ENCODE measurements around the gene COBL.

COBL gene

DNA sequence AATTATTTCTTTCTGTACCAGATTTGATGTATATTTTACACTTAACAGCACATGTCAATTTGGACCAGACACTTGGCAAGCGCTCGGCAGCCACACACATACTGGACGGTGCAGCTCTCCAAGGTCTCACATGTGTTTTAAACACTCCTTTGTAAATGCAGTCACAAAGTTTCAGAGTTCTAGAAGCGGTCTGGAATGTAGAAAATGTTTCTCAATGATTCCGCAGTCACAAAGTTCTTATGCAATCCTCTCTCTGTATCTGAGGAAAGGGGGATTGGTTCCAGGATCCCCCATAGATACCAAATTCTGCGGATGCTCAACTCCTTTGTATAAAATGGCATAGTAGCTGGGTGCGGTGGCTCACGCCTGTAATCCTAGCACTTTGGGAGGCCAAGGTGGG is 280.9 kb downstream of the COBL start:
- no peak for DNase-seq

DNA sequence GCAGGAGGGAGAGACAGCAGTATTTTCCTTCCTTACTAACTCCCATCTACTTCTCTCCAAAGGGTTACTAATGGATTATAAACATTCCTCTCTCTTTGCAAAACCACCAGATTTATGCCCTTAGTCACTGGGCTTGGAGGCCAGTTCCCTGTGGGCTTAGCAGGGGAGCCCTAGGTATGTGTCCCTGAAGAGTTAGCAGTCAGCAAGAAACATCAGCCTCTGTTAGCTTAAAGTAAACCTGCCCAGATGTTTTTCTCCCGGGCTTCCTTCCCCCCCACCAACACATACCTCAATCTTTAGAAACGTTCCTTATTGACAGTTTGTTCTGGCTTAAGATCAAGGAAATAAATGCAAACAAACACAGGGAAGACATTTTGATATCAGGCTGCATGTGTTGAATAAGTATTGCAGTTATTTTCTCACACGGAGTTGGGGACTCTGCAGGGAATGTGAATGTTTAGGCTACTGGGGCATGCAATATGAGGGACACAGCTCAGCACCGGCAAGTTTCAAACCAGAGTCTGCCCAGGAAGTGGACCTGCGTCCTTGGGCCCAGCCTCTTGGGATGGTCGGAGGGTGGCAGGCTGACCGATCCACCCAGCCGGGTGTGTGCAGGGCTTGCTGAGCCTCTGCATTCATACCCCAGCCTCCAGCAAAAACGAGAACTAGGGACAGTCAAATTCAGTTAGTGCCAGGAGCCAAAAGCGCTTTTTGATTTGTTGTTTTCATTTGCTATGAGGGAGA is 281.9 kb downstream of the COBL start:
- no peak for DNase-seq

DNA sequence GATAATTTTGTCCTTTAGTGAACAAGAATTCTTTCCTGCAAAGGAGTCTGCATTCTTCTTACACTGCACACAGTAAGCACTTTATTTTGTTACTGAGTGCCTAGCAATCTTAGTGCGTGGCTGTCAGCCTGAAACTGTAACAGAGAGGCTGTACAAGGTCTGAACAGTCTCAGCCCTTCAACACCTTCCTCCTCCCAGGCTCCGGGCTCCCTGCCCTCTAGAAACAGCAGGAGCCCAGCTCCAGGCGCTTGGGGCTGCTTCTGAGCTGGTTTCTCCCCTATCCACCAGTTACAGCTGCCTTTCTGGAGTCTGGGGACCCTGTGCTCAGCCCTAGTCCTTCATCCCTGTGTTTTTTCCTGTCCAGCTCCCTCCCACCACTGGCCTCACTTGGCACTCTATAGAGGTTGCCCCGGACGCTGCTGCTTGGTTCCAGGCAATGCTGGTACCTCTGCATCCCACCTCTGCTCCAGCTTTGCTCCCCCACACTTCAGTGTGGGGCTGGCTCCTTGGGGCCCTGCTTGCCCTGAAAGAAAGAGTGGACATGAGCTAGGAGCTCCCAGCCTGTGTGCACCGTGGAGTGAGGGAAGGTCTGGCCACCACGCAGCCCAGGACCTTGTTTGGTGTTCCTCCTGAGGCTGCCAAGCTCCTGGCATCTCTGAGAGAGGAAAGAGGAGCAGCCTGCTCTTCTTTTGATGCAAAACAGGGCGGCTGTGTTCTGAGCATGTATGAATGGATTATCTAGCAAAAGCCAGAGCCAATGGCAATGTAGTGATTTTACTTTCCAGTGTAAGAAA is 282.7 kb downstream of the COBL start:
- no peak for DNase-seq

DNA sequence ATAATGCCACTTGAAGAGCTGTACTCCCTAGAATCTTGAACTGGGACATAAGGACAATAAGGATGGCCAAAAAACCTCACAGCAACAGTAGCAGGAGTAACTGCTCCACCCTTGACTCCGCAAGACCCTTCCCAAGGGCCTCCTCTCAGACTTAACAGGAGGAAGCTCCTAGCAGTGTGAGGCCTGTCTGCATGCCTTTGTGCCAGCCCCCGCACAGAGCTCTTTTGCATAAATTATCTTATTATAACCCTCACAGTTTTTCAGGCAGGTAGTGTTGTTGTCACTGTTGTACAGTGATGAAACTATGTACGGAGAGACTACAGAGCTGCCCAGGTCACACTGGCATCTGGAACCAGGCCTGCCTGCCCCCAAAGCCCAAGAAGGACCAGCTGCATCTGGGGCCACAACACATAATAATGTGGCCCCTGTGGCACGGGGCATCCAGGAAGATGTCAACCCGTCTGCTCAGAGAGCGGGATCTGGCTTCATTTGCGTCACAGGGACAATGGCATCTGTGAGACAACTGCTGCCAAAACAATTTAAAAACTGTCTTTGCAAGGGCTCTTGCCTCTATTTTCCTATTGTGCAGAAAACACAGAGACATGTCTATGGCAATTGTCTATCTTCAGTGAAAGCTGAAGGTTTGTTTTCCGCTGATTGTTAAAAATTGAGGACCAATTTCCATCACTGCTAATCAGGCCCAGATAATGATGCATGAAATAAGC is 284.7 kb downstream of the COBL start:
- no peak for DNase-seq

DNA sequence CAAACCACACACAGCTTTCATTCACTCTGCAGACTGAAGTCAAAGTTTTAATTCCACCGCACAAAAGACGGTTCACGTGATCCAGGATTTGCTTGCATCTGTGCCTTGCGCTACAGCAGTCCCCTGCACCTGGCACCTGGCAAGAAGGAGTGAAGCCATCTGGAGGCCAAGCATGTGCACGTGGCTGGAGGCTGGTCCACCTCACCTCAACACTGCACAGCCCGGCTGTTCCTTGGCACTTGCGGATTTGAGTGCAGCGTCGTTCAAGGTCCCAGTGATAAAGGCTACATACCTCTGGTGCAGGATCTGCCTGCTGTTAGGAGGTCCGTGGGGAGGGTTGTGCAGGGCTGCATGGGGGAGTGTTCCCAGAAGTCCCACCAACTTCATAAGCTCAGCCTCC is 285.4 kb downstream of the COBL start:
- DNase-seq = no peak

DNA sequence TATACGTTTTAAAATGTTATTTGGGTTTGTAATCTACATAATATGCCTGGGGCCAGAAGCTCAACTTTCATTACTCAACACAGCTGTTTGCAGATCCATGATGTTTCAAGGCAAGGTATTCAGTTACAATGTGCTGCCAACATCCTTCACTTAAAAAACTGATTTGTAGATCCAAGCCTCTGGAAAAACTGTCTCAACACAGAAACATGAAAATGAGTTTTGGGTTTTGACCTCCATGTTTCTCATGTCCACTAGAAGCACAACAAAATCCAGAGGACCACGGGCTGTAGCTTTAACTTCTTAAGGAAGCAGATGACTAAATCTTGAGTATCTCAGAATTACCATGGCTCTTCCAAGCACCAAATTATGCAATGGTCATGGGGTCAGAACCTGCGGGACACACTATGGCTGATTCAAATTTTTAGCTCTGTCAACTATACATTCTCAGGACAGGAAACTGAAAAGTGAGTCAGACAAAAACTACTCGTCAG is 286.9 kb downstream of the COBL start:
- no peak for DNase-seq

DNA sequence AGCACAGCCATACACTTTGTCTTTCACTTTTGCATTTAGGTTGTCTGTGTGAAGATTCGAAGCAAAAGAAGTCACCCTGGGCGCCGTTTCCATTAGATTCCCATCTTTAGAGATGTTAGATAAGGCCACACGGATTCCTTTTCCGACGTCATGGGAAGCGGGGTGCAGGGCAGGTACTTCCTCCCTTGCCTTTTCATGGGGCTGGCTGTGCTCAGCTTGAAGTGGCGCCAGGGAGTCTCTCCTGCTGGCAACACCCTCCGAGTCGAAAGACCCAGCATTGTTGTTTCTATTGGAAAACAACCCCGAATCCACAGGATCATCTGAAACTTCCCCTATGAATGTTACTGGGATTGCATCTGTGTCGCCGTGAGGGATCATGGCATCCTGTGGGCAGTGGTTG is 287.5 kb downstream of the COBL start:
- DNase-seq = no peak

DNA sequence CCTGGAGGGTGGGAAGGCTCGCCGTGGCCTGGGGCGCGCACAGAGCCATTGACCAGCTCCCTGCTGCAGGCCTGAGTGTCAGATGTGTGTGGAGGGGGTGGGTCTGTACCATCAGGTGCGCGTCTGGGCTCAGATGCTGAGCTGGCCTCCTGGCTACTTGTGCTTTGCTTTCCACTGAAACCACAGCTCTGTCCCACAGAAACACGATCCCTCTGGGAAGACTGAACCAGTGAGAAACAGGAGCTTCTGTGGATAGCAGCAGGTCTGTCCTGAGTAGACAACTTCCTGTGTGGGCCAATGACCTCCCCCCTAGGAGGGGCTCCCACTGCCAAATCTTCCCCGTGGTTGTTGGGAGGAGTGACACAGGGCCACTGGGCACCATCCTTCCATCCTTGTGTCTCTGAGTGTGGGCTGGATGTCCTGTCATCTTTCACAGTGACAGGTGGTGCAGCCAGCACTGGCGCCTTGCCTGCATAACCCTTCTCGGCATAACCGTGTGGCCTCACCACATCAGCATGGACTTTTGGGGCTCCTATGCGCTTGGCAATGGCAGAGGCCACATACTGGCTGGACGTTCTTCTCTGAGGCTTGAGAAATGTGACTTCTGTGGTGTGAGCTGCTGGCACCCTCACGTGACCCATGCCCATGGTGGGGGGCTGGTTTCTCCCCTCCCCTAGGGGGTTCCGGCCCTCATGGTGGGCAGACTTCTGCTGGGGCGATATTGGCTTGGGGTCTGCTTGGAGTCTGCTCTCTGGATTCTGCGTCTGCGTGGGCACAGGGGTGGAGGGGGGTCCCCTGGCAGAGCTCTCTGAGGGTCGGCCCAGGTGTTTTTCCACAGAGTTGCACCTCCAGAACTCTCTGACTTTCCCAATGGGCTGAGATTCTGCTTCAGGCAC is 288.4 kb downstream of the COBL start:
- no peak for DNase-seq

DNA sequence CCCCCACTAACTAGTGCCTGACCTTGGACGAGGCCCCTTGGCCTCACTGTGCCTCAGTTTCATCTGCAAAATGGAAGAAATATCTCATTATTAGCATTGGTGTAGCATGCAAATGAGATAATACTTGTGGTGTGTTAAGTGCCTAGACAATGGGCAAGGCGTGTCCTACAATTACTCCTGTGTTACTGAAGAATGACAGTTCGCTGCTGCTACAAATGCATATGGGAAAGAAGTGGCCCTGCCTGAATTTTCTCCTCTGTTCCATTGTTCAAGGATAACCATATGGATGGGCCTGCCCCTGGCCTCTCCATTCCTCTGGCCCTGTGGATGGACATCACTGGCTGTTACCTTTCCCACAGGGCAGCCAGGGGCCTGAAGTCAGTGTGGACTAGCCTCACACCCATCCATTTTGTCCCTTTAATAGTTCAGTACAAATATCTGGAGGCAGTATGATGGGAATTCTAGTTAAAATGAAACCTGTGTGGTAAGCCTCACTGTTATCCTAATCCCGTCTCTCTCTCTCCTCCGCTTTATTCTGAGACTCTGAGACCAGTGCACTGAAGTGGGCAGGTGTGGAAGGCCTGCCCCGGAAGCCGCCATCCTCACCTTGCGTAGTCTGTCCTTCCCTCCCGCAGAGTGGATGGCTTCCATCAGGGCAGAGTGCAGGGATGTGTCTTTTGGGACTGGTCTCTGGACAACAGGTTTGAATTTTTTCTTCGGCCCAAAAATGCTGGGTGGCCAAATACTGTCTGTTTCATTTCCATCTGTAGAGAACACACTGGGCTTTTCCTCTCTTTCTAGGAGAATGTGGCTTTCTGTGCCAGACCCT is 289.3 kb downstream of the COBL start:
- no peak for DNase-seq

DNA sequence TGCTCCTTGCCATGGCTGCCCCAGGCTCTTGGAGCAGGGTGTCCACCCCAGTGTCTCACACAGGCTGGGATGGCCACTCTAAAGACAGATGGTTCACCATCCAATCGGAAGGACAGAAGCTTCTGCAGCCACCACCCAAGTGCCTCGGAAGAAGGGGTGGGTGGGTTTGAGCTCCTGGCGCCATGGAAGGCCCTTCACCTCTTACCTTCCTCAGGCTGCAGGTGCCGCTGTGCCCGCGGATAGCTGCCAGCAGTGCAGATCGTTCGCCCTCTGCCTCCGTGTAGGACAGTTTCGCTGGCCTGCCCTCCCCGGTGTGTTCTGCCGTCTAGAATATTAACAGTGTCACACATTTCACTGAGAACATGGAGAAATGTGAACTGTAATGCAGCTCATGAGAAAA is 290.3 kb downstream of the COBL start:
- no peak for DNase-seq

DNA sequence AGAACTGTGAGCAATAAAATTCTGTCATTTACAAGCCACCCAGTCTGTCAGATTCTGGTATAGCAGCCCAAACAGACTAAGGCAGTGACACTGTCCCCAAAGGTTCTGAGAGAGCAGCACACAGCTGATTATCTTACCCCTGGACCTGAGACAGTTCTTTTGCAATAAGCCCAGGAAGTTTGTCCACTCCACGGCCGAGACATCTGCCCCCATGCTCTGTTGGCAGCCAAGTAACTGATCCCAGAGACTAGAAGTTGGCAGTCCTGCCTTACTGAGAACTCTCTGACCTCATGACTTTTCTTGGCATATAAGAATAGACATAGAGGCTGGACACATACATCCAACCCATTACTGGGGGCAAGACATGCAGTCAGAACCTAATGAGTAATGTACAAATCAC is 290.9 kb downstream of the COBL start:
- DNase-seq = no peak

DNA sequence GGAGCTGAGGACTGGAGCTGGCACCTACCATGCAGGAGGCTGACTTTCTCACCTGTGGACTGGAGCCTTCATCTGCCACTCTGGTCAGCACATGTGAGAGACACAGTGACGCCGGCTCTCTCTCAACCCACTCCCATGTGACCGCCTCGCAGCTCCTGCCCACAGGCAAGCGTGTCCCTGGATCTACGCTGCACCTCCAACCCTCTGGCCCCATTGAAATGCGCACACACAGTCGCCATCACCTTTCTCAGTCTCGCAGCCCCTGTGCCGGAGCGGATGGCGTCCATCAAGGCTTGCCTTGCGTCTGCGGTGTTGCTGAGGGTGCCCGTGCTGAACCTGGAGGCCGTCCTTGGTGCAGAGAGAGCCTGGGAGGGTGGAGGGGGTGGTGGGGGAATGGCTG is 291.7 kb downstream of the COBL start:
- DNase-seq = no peak

DNA sequence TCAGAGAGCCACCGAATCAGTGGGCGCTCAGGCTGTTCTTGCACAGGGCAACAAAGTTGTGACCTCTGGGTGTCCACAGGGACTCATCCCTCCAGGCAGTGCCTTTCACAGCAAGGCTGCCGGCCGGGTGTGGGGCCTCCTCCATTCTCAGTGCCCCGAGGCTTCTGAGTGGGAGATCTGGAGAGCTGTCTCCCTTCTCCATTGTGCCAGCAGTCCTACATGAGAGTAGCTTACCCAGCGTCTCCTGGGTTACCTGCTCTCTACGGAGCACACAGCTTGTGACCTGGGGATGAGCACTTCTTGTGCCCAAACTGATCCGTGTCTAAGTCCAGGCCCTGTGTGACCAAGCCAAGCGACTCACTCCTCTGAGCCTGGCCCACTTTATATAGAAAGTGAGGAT is 293.1 kb downstream of the COBL start:
- DNase-seq = no peak

DNA sequence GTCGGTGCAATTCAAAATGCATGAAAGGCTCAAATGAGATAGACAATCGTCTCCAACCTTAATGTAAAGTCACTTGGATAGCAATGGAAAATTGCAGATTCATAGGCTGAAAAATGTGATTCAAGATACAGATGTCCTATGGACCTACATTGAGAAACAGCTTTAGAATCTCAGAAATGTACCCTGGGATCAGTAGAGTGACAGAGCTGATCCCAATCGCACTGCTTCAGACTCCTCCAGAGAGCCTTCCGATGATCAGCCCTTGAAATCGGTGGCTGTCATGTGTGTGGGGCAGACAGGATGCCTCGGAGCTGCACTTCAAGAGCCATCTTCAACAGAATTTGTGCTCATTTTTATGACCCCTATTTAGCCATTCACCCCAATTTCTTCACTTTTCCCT is 293.8 kb downstream of the COBL start:
- DNase-seq = no peak

DNA sequence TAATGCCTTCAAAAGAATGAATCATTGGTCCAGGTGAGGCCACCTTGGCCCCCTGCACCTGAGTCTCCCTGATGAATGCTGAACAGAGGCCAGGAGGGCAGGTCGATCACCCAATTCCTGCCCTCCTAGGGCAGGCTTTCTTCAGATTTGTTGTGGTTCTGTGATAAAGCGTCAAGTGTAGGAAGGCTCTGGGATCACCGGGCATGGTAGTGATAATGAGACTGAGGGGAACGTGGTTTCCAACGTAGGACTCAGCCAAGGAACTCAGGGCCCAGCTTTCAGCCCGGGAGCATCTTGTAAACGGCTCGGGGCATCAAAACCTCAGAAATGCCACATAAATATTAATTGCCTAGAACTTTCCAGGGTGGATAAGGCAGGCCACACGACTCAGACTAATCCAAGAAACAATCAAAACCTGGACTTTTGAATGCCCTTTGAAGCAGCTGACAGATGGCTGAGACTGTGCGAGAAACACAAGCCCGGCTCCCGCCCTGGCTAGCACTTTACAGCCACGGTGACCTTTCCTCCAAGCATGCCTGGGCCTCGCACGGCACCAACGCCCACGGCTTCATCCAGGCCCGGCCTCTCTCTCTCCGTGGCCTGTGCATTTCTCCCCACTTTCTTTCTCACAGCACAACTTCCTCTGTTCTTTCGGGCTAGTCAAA is 294.6 kb downstream of the COBL start:
- no peak for DNase-seq

DNA sequence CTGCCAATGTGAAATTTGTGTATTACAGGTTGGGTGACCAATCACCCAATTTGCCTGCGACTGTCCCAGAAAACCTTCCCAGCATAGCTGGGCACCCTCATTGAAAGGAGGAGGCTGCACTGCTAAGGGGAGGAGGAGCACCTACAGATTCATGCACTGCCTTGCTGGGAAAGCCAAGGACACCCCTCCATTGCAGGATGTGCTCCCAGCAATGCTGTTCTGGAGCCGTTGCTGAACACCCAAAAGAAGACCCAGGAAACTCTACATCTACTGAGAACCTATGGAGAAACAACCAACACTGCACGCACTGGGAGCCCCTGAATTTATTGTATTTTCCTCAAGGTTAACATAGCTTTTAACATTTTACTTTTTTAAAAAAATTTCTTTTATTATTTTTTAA is 295.7 kb downstream of the COBL start:
- DNase-seq = no peak

DNA sequence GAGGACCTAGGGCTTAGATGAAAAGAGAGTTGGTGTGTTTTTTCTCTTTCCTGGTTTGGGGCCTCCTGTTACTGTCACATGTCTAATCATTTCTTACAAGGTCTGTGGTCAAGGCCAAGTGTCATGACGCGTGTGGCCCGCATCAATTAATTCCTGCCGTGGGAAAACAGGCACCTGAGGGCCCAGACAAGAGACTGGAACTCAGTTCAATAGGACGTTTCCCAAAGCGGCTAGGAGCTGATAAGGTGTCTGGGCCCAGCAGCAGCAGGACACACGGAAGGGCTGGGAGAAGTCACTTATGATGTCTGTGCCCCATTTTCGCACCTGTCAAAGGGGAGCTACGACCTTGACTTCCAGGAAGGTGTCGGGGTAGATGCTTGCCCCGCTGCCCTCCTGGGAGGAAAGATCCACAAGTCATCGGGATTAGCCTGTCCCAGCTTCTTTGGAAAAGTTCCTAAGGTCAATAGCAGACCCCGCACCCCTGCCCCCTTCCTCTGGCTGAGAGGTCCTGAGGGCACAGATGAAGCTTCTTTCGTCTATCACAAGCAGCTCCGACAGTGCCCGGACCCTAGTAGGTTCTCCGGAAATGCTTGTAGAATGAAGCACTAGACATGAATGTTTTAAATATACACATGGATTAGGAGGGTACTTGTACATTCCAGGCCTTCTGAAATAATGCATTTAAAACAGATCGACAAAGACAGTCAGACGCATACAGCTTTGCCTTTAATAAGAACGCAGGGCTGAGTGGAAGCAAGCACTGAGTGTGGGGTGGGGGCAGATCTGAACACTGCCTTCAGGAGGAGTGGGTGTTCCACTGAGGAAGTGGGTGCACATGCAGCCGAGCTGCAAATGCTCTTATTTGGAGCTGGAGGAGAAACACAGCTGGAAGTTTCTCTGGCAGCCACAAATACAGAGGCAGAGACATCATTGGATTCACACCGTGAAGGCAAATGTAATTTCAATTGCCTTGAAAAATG is 296.4 kb downstream of the COBL start:
- no peak for DNase-seq

DNA sequence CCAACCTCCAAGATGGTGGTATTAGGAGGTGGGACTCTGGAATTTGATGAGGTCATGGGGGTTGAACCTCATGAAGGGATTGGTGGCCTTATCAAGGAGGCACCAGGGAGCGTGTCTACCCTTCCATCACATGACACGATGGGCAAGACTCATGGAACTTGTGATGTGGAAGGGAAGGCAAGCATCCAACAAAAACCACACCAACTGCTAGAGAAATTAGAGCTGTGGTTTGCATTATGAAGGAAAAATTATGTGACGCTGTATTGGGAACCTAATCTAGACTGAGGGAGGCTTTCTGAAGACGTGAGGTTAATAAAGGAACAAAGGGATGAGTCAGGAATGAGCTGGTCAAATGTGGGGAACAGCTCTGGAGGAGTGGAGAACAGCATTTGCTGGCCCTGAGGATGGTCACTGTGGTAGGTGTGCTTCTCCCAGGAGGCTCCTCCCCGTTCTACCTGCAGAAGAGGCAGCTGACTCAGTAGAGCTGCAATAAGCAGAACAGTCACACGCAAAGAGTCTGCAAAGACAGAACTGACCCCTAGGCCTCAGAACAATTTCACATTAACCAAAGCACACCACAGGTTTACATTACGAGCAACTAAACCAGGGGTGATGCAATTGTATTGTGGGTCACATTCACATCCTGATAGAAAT is 297.3 kb downstream of the COBL start:
- no peak for DNase-seq
